GM19467 (cell line): ENCODE data around the gene THADA.

Experiments used
- ATAC-seq: cut with Tn5 transposase; IDR thresholded peaks from one replicate; pipeline ENCODE4 v1.9.1; 2021; ENCODE audit warnings: mild to moderate bottlenecking, moderate library complexity; ENCODE audit not compliant: unreplicated experiment

Gene THADA

GRCh38 chr2:43228321-43228751 is 367.5 kb downstream of the THADA start:
- no peak for ATAC-seq

GRCh38 chr2:43227830-43228281 is 368.0 kb downstream of the THADA start:
- ATAC-seq, result no peak

- ATAC-seq, result peak; percentile 10
Observed at GRCh38 chr2:43226955-43227829, 368.6 kb downstream of the THADA start.

GRCh38 chr2:43226558-43226954 is 369.3 kb downstream of the THADA start, which contains the start of gene ZFP36L2:
TSS of gene ZFP36L2 (minus strand) at chr2:43226606. CDS start at chr2:43226315, 291 bp downstream.
- ATAC-seq, result peak; percentile 53

- peak; percentile 25 for ATAC-seq
Observed at GRCh38 chr2:43225788-43226557, 369.9 kb downstream of the THADA start.

- no peak for ATAC-seq
Observed at GRCh38 chr2:43225093-43225787, 370.6 kb downstream of the THADA start.

GRCh38 chr2:43224571-43225092 is 371.2 kb downstream of the THADA start:
- no peak for ATAC-seq

- no peak for ATAC-seq
Observed at GRCh38 chr2:43224131-43224570, 371.7 kb downstream of the THADA start.

GRCh38 chr2:43223521-43224001 is 372.3 kb downstream of the THADA start:
- ATAC-seq, result no peak

- no peak for ATAC-seq
Observed at GRCh38 chr2:43222475-43223309, 373.1 kb downstream of the THADA start.

- ATAC-seq, result no peak
Observed at GRCh38 chr2:43221763-43222474, 373.9 kb downstream of the THADA start.

- ATAC-seq, result no peak
Observed at GRCh38 chr2:43221124-43221762, 374.6 kb downstream of the THADA start.

- ATAC-seq, result no peak
Observed at GRCh38 chr2:43220760-43221123, 375.1 kb downstream of the THADA start.

GRCh38 chr2:43220229-43220751 is 375.5 kb downstream of the THADA start:
- ATAC-seq, result no peak

- ATAC-seq, result peak; percentile 58
Observed at GRCh38 chr2:43219383-43220228, 376.2 kb downstream of the THADA start.

GRCh38 chr2:43218702-43219382 is 377.0 kb downstream of the THADA start:
- ATAC-seq, result no peak

GRCh38 chr2:43218155-43218701 is 377.6 kb downstream of the THADA start:
- ATAC-seq, result no peak
